NB4 (cell line): ENCODE data around the gene ATP9B.

Experiments used
- DNase-seq: peaks from one replicate; pipeline ENCODE4 v3.0.0; 2010; ENCODE audit warnings: low read depth
- H3K4me3 ChIP-seq: one replicate; pipeline ENCODE4 v1.5.1; 2011; ENCODE audit warnings: mild to moderate bottlenecking, low read depth, low read length, moderate library complexity
- MYC ChIP-seq: IDR thresholded peaks from 2 replicates; pipeline ENCODE4 v1.6.1; 2011; ENCODE audit warnings: low read depth, low read length
- POLR2A ChIP-seq: IDR thresholded peaks from 2 replicates; pipeline ENCODE4 v1.6.1; 2011; ENCODE audit warnings: mild to moderate bottlenecking; ENCODE audit not compliant: insufficient read length; ENCODE audit errors: extremely low read depth
- TF ChIP-seq, protein P1 (sequence below): IDR thresholded peaks from 2 replicates; pipeline ENCODE4 v1.6.1; 2011; ENCODE audit warnings: low read depth, low read length
- TF ChIP-seq, protein P2 (sequence below): IDR thresholded peaks from one replicate; pipeline ENCODE4 v1.5.1; 2012; ENCODE audit warnings: low read depth, low read length

ATP9B gene

DNA sequence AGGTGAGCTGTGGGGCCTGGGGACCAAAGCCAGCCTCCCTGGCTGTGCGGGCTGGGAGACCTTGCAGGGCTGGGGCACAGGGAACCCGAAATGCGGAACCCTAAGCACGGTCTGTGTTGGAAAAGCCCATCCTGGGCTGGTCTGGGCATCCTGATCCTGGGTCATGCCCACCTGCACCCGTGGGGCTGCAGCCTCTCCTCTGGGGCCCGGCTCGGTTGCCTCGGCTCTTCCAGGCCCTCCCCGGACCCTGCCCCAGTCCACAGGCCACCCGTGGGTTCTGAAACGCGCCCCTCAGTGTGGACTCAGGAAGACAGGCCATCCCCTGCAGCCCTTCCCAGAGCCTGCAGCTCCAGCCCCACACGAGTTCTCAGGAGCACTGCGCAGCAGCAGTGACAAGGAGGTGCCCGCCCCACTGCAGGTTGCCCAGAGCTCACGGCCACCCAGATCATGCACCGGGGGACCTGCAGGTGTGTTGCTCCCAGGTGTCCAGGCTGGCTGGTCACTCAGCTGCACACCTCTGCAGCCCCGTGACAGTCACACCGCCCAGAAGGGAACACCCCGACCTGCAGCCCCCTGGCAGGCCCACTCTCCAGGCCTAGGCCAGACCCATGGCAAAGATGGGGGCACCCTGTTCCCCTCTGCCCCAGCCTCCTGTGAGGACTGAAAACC, 314.3 kb downstream of the ATP9B start:
- DNase-seq = no peak
- H3K4me3 ChIP-seq = no peak overlapping the region
- TF ChIP-seq MYC = no peak
- no peak for TF ChIP-seq POLR2A
- TF ChIP-seq, protein P1, sequence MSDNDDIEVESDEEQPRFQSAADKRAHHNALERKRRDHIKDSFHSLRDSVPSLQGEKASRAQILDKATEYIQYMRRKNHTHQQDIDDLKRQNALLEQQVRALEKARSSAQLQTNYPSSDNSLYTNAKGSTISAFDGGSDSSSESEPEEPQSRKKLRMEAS = no peak
- TF ChIP-seq, protein P2, sequence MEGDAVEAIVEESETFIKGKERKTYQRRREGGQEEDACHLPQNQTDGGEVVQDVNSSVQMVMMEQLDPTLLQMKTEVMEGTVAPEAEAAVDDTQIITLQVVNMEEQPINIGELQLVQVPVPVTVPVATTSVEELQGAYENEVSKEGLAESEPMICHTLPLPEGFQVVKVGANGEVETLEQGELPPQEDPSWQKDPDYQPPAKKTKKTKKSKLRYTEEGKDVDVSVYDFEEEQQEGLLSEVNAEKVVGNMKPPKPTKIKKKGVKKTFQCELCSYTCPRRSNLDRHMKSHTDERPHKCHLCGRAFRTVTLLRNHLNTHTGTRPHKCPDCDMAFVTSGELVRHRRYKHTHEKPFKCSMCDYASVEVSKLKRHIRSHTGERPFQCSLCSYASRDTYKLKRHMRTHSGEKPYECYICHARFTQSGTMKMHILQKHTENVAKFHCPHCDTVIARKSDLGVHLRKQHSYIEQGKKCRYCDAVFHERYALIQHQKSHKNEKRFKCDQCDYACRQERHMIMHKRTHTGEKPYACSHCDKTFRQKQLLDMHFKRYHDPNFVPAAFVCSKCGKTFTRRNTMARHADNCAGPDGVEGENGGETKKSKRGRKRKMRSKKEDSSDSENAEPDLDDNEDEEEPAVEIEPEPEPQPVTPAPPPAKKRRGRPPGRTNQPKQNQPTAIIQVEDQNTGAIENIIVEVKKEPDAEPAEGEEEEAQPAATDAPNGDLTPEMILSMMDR = no peak

DNA sequence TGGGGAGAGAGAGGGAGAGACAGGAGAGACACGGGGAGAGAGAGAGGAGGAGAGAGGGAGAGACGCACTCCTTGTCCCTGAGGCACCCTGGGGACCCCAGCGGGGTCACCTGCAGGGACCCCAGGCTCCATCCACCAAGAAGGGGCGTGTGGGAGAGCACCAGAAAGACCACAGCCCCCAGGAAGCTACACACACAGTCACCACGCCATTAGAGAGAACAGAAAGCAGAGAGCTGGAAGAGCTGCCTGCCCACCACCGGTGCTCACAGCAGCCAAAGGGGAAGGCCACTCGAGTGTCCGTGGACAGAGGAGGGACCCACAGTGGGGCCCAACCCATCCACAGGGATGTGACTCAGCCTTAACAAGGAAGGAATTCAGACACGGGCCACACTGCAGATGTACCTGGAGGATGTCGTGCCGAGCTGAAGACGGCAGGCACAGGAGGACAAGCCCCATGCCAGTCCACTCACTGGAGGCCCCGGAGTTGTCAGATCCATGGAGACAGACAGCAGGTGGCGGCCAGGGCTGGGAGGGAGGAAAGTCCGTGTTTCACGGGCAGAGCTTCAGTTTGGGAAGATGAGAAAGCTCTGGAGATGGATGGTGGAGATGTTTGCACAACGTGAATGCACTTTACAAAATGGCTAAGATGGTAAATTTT, 315.1 kb downstream of the ATP9B start:
- TF ChIP-seq MYC = no peak
- TF ChIP-seq POLR2A = no peak
- TF ChIP-seq, protein P2 = no peak
- TF ChIP-seq, protein P1 = no peak
- DNase-seq = no peak
- H3K4me3 ChIP-seq = no peak overlapping the region

- no peak for DNase-seq
- no peak overlapping the region for H3K4me3 ChIP-seq
- TF ChIP-seq, protein P2 = no peak
- TF ChIP-seq, protein P1 = no peak
- TF ChIP-seq POLR2A (no peak), MYC (no peak)
Observed at GRCh38 chr18:79384834-79385233, 315.6 kb downstream of the ATP9B start.

DNA sequence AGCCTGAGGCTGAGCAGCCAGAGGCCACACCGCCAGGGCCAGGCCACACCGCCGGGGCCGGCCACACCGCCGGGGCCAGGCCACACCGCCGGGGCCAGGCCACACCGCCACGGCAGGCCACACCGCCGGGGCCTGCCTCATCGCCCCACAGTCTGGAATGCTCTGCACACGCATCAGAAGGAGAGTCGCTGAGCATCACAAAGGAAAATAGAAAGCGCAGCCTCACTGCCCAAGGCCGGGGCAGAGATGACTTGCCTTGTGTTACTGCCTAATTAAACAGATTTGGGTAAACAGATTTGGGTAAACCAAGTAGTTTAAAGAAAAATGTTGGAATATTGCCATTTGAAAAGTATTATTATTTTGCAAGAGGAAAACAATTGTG, 316.1 kb downstream of the ATP9B start:
- no peak for DNase-seq
- no peak for TF ChIP-seq POLR2A
- no peak for TF ChIP-seq MYC
- TF ChIP-seq, protein P2 = no peak
- TF ChIP-seq, protein P1 = no peak
- no peak overlapping the region for H3K4me3 ChIP-seq

- no peak overlapping the region for H3K4me3 ChIP-seq
- TF ChIP-seq, protein P1 = no peak
- TF ChIP-seq, protein P2 = no peak
- TF ChIP-seq MYC = no peak
- no peak for TF ChIP-seq POLR2A
- no peak for DNase-seq
Observed at GRCh38 chr18:79385708-79386341, 316.6 kb downstream of the ATP9B start.
